ENCODE results near the gene KRT33A. TPM values are rescaled to one million over a fixed set of nuclear protein-coding genes. Genes with fewer than 3 reads are reported as not detected.
"Not testable (repeated sequence)": the region's sequence is repeated elsewhere in the genome, so short reads cannot be mapped to it uniquely, and the experiment has no call there.

Gene KRT33A
- total RNA-seq, 1 experiment from 2014 or later, result not detected

DNA sequence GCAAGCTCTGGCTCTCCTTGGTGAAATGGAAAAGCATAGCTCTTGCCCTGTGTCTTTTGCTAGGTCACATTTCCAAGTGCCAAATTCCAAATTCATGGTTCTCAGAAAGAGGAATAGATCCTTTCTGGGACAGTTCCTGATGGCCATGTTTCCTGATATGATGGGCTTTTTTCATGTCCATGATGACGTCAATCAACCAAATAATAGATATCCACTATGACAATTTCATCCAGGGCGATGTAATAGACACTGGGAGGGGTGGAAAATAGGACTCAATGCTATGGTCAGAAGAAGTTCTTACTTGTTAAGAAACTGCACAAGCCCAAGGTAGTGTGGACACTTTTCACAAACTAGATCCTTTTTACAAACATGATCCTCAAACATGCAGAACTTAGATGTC is 549 bp upstream of the KRT33A start:
- H3K4me3 ChIP-seq, result no peak overlapping the region
- no peaks in the 10 kb centered on the region for H3K27me3 ChIP-seq (ENCODE audit: insufficient read depth, low read depth)
- BruUV-seq (replicated peaks), result no TSS peak
- no peaks in the 10 kb centered on the region for H3K79me2 ChIP-seq (ENCODE audit: low read depth)
- no peaks in the 10 kb centered on the region for H3K9me3 ChIP-seq (ENCODE audit: insufficient read depth, low read depth)
- intact Hi-C loops (cut with micrococcal nuclease; ENCODE audit: unreplicated experiment), result no loop called here
- H3K4me2 ChIP-seq, result no peak overlapping the region
- H3K4me1 ChIP-seq (replicated peaks; ENCODE audit: insufficient read depth), result peaks cover 23% of the 10 kb centered on the region
- H3K27ac ChIP-seq, result no peak overlapping the region
- no peak for DNase-seq
- POLR2A ChIA-PET (ENCODE audit: unreplicated experiment), result no interaction called here
- H2AFZ ChIP-seq, result no peak overlapping the region
- CTCF ChIA-PET, result no interaction called here
- H4K20me1 ChIP-seq (ENCODE audit: insufficient read depth), result no peaks in the 10 kb centered on the region
- TF ChIP-seq CTCF (conservative IDR thresholded peaks at IDR 0.05), result no peak
- no peak for TF ChIP-seq EZH2 (IDR thresholded peaks at IDR 0.05; ENCODE audit: low read depth)
- no peaks in the 10 kb centered on the region for H3K9me2 ChIP-seq (ENCODE audit: insufficient read depth)
- peaks cover 22% of the 10 kb centered on the region for H3F3A ChIP-seq (ENCODE audit: insufficient read depth, low read depth)
- no peaks in the 10 kb centered on the region for H3K36me3 ChIP-seq (ENCODE audit: low read depth)

DNA sequence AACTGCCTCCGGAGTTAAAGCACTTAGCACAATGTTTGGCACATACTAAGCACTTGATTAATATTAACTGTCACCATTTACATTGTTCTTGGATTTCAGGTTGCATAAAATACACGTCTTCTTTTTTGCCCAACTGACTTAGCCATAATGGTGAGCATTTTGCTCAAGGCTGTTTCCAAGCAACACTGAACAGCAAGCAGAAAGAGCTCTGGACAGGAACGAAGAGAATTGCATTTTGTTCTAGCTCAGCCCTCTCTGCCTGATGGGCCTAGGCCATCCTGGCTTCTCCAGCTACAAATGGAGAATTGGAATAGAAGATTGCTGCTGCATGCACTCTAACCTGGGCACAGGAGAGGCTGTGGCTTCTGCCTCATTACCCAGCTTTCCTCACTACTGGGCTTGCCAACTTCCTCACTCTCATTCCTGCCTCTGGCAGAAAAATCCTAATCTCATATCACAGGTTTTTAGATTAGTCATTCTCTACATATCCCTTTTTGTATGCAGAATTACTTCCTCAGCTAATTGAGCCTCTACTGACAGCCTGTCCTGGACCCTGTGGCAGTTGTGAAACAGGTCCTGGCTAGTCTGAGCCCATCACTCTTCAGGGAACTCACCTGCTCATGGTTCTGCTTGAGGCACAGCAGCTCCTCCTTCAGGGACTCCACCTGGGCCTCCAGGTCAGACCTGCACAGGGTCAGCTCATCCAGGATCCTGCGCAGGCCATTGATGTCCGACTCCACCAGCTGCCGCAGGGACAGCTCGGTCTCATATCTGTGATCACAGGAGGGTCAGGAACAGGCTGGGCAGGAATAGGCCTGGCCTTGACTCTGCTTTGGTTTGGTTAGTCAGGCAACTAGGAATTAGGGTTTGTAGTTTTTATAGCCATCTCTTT is 2.5 kb downstream of the KRT33A start:
- peaks cover 16% of the 10 kb centered on the region for H3F3A ChIP-seq (ENCODE audit: insufficient read depth, low read depth)
- H4K20me1 ChIP-seq (ENCODE audit: insufficient read depth), result no peaks in the 10 kb centered on the region
- H2AFZ ChIP-seq, result no peak overlapping the region
- no peaks in the 10 kb centered on the region for H3K9me2 ChIP-seq (ENCODE audit: insufficient read depth)
- intact Hi-C loops (cut with micrococcal nuclease; ENCODE audit: unreplicated experiment), result no loop called here
- peaks cover 16% of the 10 kb centered on the region for H3K4me1 ChIP-seq (replicated peaks; ENCODE audit: insufficient read depth)
- no peaks in the 10 kb centered on the region for H3K79me2 ChIP-seq (ENCODE audit: low read depth)
- peak in 1 of 2 experiments; percentile 64 for DNase-seq
- H3K27ac ChIP-seq, result 0 out of 2 replicates have a peak overlapping the region, but pooled peaks have one; percentile 31
- H3K9me3 ChIP-seq (ENCODE audit: insufficient read depth, low read depth), result no peaks in the 10 kb centered on the region
- no peak for TF ChIP-seq EZH2 (IDR thresholded peaks at IDR 0.05; ENCODE audit: low read depth)
- no peak for TF ChIP-seq CTCF (conservative IDR thresholded peaks at IDR 0.05)
- BruUV-seq (replicated peaks), result no TSS peak
- no peaks in the 10 kb centered on the region for H3K36me3 ChIP-seq (ENCODE audit: low read depth)
- CTCF ChIA-PET, result no interaction called here
- H3K27me3 ChIP-seq (ENCODE audit: insufficient read depth, low read depth), result no peaks in the 10 kb centered on the region
- H3K4me3 ChIP-seq, result no peak overlapping the region
- no peak overlapping the region for H3K4me2 ChIP-seq
- POLR2A ChIA-PET (ENCODE audit: unreplicated experiment), result no interaction called here

DNA sequence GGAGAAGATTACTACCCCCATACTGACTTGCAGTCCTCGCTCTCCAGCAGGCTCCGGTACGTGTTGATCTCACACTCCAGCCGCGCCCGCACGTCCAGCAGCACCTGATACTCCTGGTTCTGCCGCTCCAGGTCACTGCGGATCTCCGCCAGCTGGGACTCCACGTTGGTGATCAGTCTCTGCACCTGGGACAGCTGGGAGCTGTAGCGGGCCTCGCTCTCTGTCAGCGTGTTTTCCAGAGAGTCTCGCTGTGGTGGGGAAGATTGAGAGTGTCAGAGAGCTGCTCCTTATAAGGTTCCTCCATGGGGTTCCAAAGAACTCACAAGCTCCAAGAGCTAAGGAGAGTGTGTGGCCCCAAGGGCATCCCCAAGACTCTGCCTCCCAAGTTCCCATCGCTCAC is 4.2 kb downstream of the KRT33A start:
- H3K27me3 ChIP-seq (ENCODE audit: insufficient read depth, low read depth); H4K20me1 ChIP-seq (ENCODE audit: insufficient read depth); H3K36me3 ChIP-seq (ENCODE audit: low read depth); H3K27ac ChIP-seq; H2AFZ ChIP-seq; H3K79me2 ChIP-seq (ENCODE audit: low read depth); H3K4me2 ChIP-seq; CTCF ChIA-PET; DNase-seq; BruUV-seq (replicated peaks); intact Hi-C loops (cut with micrococcal nuclease; ENCODE audit: unreplicated experiment); H3K9me2 ChIP-seq (ENCODE audit: insufficient read depth); H3K9me3 ChIP-seq (ENCODE audit: insufficient read depth, low read depth); H3K4me3 ChIP-seq; POLR2A ChIA-PET (ENCODE audit: unreplicated experiment): not testable (repeated sequence)
- H3K4me1 ChIP-seq (replicated peaks; ENCODE audit: insufficient read depth), result peaks cover 16% of the 10 kb centered on the region
- peaks cover 12% of the 10 kb centered on the region for H3F3A ChIP-seq (ENCODE audit: insufficient read depth, low read depth)

Data from PC-9 (cell line).